Osteocyte (in vitro differentiated cells): ENCODE results near the gene KLRF2. TPM values are rescaled to one million over a fixed set of nuclear protein-coding genes. Genes with fewer than 3 reads are reported as not detected.

Experiments used
- DNase-seq: peaks from one replicate; pipeline ENCODE4 v3.0.0; 2021; ENCODE audit warnings: mixed read lengths; ENCODE audit not compliant: unreplicated experiment; ENCODE audit errors: extremely low spot score
- H3K27ac Mint-ChIP-seq: one replicate; pipeline ENCODE4 v1.8.0; 2021; ENCODE audit warnings: mild to moderate bottlenecking, mixed read lengths; ENCODE audit not compliant: unreplicated experiment
- H3K27me3 Mint-ChIP-seq: one replicate; pipeline ENCODE4 v1.8.0; 2021; ENCODE audit warnings: mixed read lengths; ENCODE audit not compliant: unreplicated experiment
- H3K36me3 Mint-ChIP-seq: one replicate; pipeline ENCODE4 v1.8.0; 2021; ENCODE audit warnings: mixed read lengths; ENCODE audit not compliant: unreplicated experiment
- H3K4me1 Mint-ChIP-seq: one replicate; pipeline ENCODE4 v1.8.0; 2021; ENCODE audit warnings: mixed read lengths; ENCODE audit not compliant: unreplicated experiment
- H3K4me3 Mint-ChIP-seq: one replicate; pipeline ENCODE4 v1.8.0; 2021; ENCODE audit warnings: mild to moderate bottlenecking, moderate library complexity, mixed read lengths; ENCODE audit not compliant: unreplicated experiment
- H3K9me3 Mint-ChIP-seq: one replicate; pipeline ENCODE4 v1.8.0; 2021; ENCODE audit warnings: mixed read lengths; ENCODE audit not compliant: unreplicated experiment
- CTCF ChIP-seq: fragments of 200-600 bp; sonication (generic); IDR thresholded peaks from 2 replicates; pipeline ENCODE4 v1.5.0; 2021; ENCODE audit warnings: antibody characterized with exemption, mild to moderate bottlenecking, moderate library complexity
- total RNA-seq: library from RNA; stranded (reverse); gene quantifications from 2 replicates; pipeline ENCODE4 v1.2.1, GENCODE V29; 2021

KLRF2 gene
- total RNA-seq, 1 donor from 2014 or later, result not detected

- no peak for TF ChIP-seq CTCF
- Mint-ChIP-seq H3K9me3 (no peaks in the 10 kb centered on the region), H3K4me1 (no peaks in the 10 kb centered on the region), H3K27me3 (no peaks in the 10 kb centered on the region), H3K4me3 (no peak overlapping the region), H3K27ac (no peak overlapping the region), H3K36me3 (no peaks in the 10 kb centered on the region)
- DNase-seq, result no peak
Measured at GRCh38 chr12:9881988-9882387, 699 bp downstream of the KLRF2 start.

- Mint-ChIP-seq H3K9me3 (no peaks in the 10 kb centered on the region), H3K27me3 (no peaks in the 10 kb centered on the region), H3K27ac (no peak overlapping the region), H3K4me1 (no peaks in the 10 kb centered on the region), H3K36me3 (no peaks in the 10 kb centered on the region), H3K4me3 (no peak overlapping the region)
- no peak for TF ChIP-seq CTCF
- no peak for DNase-seq
Measured at GRCh38 chr12:9883175-9883574, 1.9 kb downstream of the KLRF2 start.

- TF ChIP-seq CTCF, result no peak
- no peaks in the 10 kb centered on the region for H3K9me3 Mint-ChIP-seq
- H3K27ac Mint-ChIP-seq, result no peak overlapping the region
Measured at GRCh38 chr12:9888665-9889273, 7.5 kb downstream of the KLRF2 start.

GRCh38 chr12:9895215-9895971 is 14.1 kb downstream of the KLRF2 start:
- H3K27ac Mint-ChIP-seq, result no peak overlapping the region
- no peak for DNase-seq
- no peaks in the 10 kb centered on the region for H3K36me3 Mint-ChIP-seq
- no peaks in the 10 kb centered on the region for H3K4me1 Mint-ChIP-seq
- no peak for TF ChIP-seq CTCF
- peaks cover 4% of the 10 kb centered on the region for H3K27me3 Mint-ChIP-seq
- H3K9me3 Mint-ChIP-seq, result no peaks in the 10 kb centered on the region
- no peak overlapping the region for H3K4me3 Mint-ChIP-seq

More at GRCh38 chr12:9888665-9889273, 7.5 kb downstream of the KLRF2 start:
- DNase-seq, result no peak
- Mint-ChIP-seq H3K4me3 (no peak overlapping the region), H3K4me1 (no peaks in the 10 kb centered on the region), H3K27me3 (no peaks in the 10 kb centered on the region), H3K36me3 (no peaks in the 10 kb centered on the region)

GRCh38 chr12:9897535-9897934 is 16.2 kb downstream of the KLRF2 start:
- H3K27ac Mint-ChIP-seq, result no peak overlapping the region
- no peak for TF ChIP-seq CTCF
- peaks cover under 1% of the 10 kb centered on the region for H3K9me3 Mint-ChIP-seq
- H3K4me1 Mint-ChIP-seq, result no peaks in the 10 kb centered on the region
- H3K4me3 Mint-ChIP-seq, result no peak overlapping the region
- H3K27me3 Mint-ChIP-seq, result peaks cover 4% of the 10 kb centered on the region
- no peaks in the 10 kb centered on the region for H3K36me3 Mint-ChIP-seq
- DNase-seq, result no peak
